GM12865 (cell line): ENCODE measurements around the gene OR1D5.

Source experiments
- DNase-seq: peaks from one replicate; pipeline ENCODE4 v3.0.0; 2010; ENCODE audit warnings: low read depth
- H3K4me3 ChIP-seq: 2 replicates; pipeline ENCODE4 v1.5.1; 2011; ENCODE audit warnings: mild to moderate bottlenecking, low read depth, low read length, control low read depth
- CTCF ChIP-seq: IDR thresholded peaks from 2 replicates; pipeline ENCODE4 v1.5.1; 2011; ENCODE audit warnings: low read length, control low read depth, low read depth, inconsistent platforms; ENCODE audit not compliant: insufficient read depth; ENCODE audit errors: missing control alignments

The OR1D5 gene

GRCh38 chr17:3024346-3024745, 39.1 kb downstream of the OR1D5 start:
- no peak overlapping the region for H3K4me3 ChIP-seq
- no peak for TF ChIP-seq CTCF
- no peak for DNase-seq

- TF ChIP-seq CTCF = no peak
- no peak for DNase-seq
- H3K4me3 ChIP-seq = no peak overlapping the region
Observed at GRCh38 chr17:3022197-3022596, 41.2 kb downstream of the OR1D5 start.

GRCh38 chr17:3020381-3020780, 43.0 kb downstream of the OR1D5 start:
- no peak overlapping the region for H3K4me3 ChIP-seq
- TF ChIP-seq CTCF = no peak
- no peak for DNase-seq

GRCh38 chr17:3019761-3020160, 43.6 kb downstream of the OR1D5 start:
- H3K4me3 ChIP-seq = no peak overlapping the region
- no peak for DNase-seq
- TF ChIP-seq CTCF = no peak

GRCh38 chr17:3017936-3018335, 45.5 kb downstream of the OR1D5 start:
- no peak for TF ChIP-seq CTCF
- no peak for DNase-seq
- H3K4me3 ChIP-seq = no peak overlapping the region

GRCh38 chr17:3015890-3016289, 47.5 kb downstream of the OR1D5 start:
- H3K4me3 ChIP-seq = no peak overlapping the region
- DNase-seq = no peak
- TF ChIP-seq CTCF = no peak

GRCh38 chr17:3012926-3013581, 50.4 kb downstream of the OR1D5 start:
- no peak overlapping the region for H3K4me3 ChIP-seq
- TF ChIP-seq CTCF = peak; percentile 90
- DNase-seq = peak; percentile 73
